CD4-positive, CD25-positive, alpha-beta regulatory T cell (primary cell): ENCODE measurements around the gene EVA1C. TPM values are rescaled to one million over a fixed set of nuclear protein-coding genes. Genes with fewer than 3 reads are reported as not detected.

ENCODE experiments used
- ATAC-seq, 2 donors: fragments of 150-1000 bp; cut with Tn5 transposase; one replicate each; pipeline ENCODE4 v1.10.0; 2021; ENCODE audit warnings: low read depth in 2 of 2, moderate number of reproducible peaks in 2 of 2, moderate library complexity in 1 of 2
- DNase-seq, 3 donors: peaks; one replicate each; pipeline versions ENCODE4 v3.0.0 to v3.0.0-alpha.2; 2012 to 2022; ENCODE audit warnings: mixed read lengths in 1 of 3
- H3K27ac ChIP-seq: one replicate; pipeline ENCODE4 v1.7.0; 2013; ENCODE audit warnings: mild to moderate bottlenecking, low read length; ENCODE audit not compliant: insufficient read depth, poor library complexity, severe bottlenecking
- H3K27me3 ChIP-seq: one replicate; pipeline ENCODE4 v1.7.0; 2013; ENCODE audit warnings: low read length; ENCODE audit not compliant: control insufficient read depth, insufficient read depth
- H3K36me3 ChIP-seq: one replicate; pipeline ENCODE4 v1.7.0; 2013; ENCODE audit warnings: mild to moderate bottlenecking, low read length, moderate library complexity; ENCODE audit not compliant: control insufficient read depth, insufficient read depth
- H3K4me1 ChIP-seq: 2 replicates; pipeline ENCODE4 v1.7.0; 2013; ENCODE audit warnings: mild to moderate bottlenecking, low read length; ENCODE audit not compliant: insufficient read depth, control insufficient read depth, poor library complexity, severe bottlenecking
- H3K4me3 ChIP-seq: one replicate; pipeline ENCODE4 v1.7.0; 2013; ENCODE audit warnings: low read depth, mild to moderate bottlenecking, low read length, moderate library complexity
- H3K9me3 ChIP-seq, 2 experiments: 1 replicate in 1 of 2; 2 replicates in 1 of 2; pipeline ENCODE4 v1.7.0; 2013; ENCODE audit warnings: low read length in 2 of 2, mild to moderate bottlenecking in 1 of 2, moderate library complexity in 1 of 2; ENCODE audit not compliant: control insufficient read depth in 2 of 2
- H3K27ac Mint-ChIP-seq, 3 donors: one replicate each; pipeline ENCODE4 v1.8.0; 2020 to 2022; ENCODE audit warnings: mild to moderate bottlenecking in 3 of 3, mixed read lengths in 3 of 3, moderate library complexity in 2 of 3
- H3K27me3 Mint-ChIP-seq: one replicate; pipeline ENCODE4 v1.8.0; 2022; ENCODE audit warnings: mild to moderate bottlenecking, mixed read lengths
- H3K36me3 Mint-ChIP-seq: one replicate; pipeline ENCODE4 v1.8.0; 2020; ENCODE audit warnings: mixed read lengths
- H3K4me1 Mint-ChIP-seq, 4 donors: one replicate each; pipeline ENCODE4 v1.8.0; 2020 to 2022; ENCODE audit warnings: mixed read lengths in 4 of 4, mild to moderate bottlenecking in 1 of 4
- H3K4me3 Mint-ChIP-seq, 4 donors: one replicate each; pipeline ENCODE4 v1.8.0; 2020 to 2022; ENCODE audit warnings: mild to moderate bottlenecking in 4 of 4, mixed read lengths in 4 of 4, moderate library complexity in 3 of 4
- H3K9me3 Mint-ChIP-seq, 7 donors: one replicate each; pipeline ENCODE4 v1.8.0; 2020 to 2022; ENCODE audit warnings: mixed read lengths in 7 of 7, mild to moderate bottlenecking in 3 of 7, moderate library complexity in 2 of 7
- polyA plus RNA-seq, 4 donors: library from polyadenylated mRNA; unstranded; fragments of 300-500 nt; fragmentation: Illumina TruSeq; gene quantifications; one replicate each; pipeline ENCODE4 v1.2.3, GENCODE V29; 2021
- total RNA-seq: library from RNA; stranded (reverse); gene quantifications from one replicate; pipeline ENCODE4 v1.2.3, GENCODE V29; 2022

EVA1C gene
- total and polyA plus RNA-seq, 5 donors from 2014 or later = 6.0 to 10.8 (median 8.3) TPM

GRCh38 chr21:32543975-32544374 lies 131.5 kb downstream of the EVA1C start:
- ATAC-seq (no peak), DNase-seq (no peak)
- Histone ChIP-seq H3K27ac (no peak overlapping the region), H3K27me3 (no peaks in the 10 kb centered on the region), H3K4me1 (no peaks in the 10 kb centered on the region), H3K9me3 (no peaks in the 10 kb centered on the region), H3K4me3 (no peak overlapping the region), H3K36me3 (no peaks in the 10 kb centered on the region)
- no peaks in the 10 kb centered on the region for H3K36me3 Mint-ChIP-seq
- no peak overlapping the region for H3K27ac Mint-ChIP-seq
- H3K27me3 Mint-ChIP-seq = no peaks in the 10 kb centered on the region
- no peaks in the 10 kb centered on the region for H3K9me3 Mint-ChIP-seq
- H3K4me1 Mint-ChIP-seq = no peaks in the 10 kb centered on the region
- no peak overlapping the region for H3K4me3 Mint-ChIP-seq

- no peak for ATAC-seq
- no peak for DNase-seq
- Mint-ChIP-seq H3K36me3 (no peaks in the 10 kb centered on the region), H3K4me3 (no peak overlapping the region), H3K27ac (no peak overlapping the region), H3K27me3 (no peaks in the 10 kb centered on the region), H3K4me1 (no peaks in the 10 kb centered on the region), H3K9me3 (no peaks in the 10 kb centered on the region)
- Histone ChIP-seq H3K9me3 (no peaks in the 10 kb centered on the region), H3K36me3 (no peaks in the 10 kb centered on the region), H3K4me1 (no peaks in the 10 kb centered on the region), H3K27me3 (no peaks in the 10 kb centered on the region), H3K4me3 (no peak overlapping the region), H3K27ac (no peak overlapping the region)
These were observed 132.2 kb downstream of the EVA1C start for GRCh38 chr21:32544697-32545096.

- Histone ChIP-seq H3K4me1 (no peaks in the 10 kb centered on the region), H3K27ac (no peak overlapping the region), H3K9me3 (no peaks in the 10 kb centered on the region), H3K4me3 (no peak overlapping the region), H3K36me3 (no peaks in the 10 kb centered on the region), H3K27me3 (no peaks in the 10 kb centered on the region)
- Mint-ChIP-seq H3K27me3 (no peaks in the 10 kb centered on the region), H3K4me3 (no peak overlapping the region), H3K4me1 (no peaks in the 10 kb centered on the region), H3K27ac (peak overlapping the region in 1 of 3 donors; percentile 30), H3K9me3 (no peaks in the 10 kb centered on the region), H3K36me3 (no peaks in the 10 kb centered on the region)
- ATAC-seq (no peak), DNase-seq (no peak)
These were observed 133.5 kb downstream of the EVA1C start for GRCh38 chr21:32545948-32546441.

- ATAC-seq (no peak), DNase-seq (no peak)
- Histone ChIP-seq H3K9me3 (no peaks in the 10 kb centered on the region), H3K27me3 (no peaks in the 10 kb centered on the region), H3K36me3 (no peaks in the 10 kb centered on the region), H3K4me3 (no peak overlapping the region), H3K4me1 (no peaks in the 10 kb centered on the region), H3K27ac (no peak overlapping the region)
- no peak overlapping the region for H3K4me3 Mint-ChIP-seq
- H3K36me3 Mint-ChIP-seq = no peaks in the 10 kb centered on the region
- no peaks in the 10 kb centered on the region for H3K4me1 Mint-ChIP-seq
- H3K27ac Mint-ChIP-seq = no peak overlapping the region
- no peaks in the 10 kb centered on the region for H3K27me3 Mint-ChIP-seq
- H3K9me3 Mint-ChIP-seq = no peaks in the 10 kb centered on the region
These were observed 134.5 kb downstream of the EVA1C start for GRCh38 chr21:32547018-32547417.

GRCh38 chr21:32548978-32549377 lies 136.5 kb downstream of the EVA1C start:
- no peaks in the 10 kb centered on the region for H3K9me3 Mint-ChIP-seq
- H3K27ac ChIP-seq = no peak overlapping the region
- no peaks in the 10 kb centered on the region for H3K4me1 ChIP-seq
- no peaks in the 10 kb centered on the region for H3K36me3 Mint-ChIP-seq
- no peak overlapping the region for H3K27ac Mint-ChIP-seq
- no peaks in the 10 kb centered on the region for H3K27me3 ChIP-seq
- H3K27me3 Mint-ChIP-seq = no peaks in the 10 kb centered on the region
- DNase-seq (no peak), ATAC-seq (no peak)
- no peak overlapping the region for H3K4me3 Mint-ChIP-seq
- no peak overlapping the region for H3K4me3 ChIP-seq
- H3K4me1 Mint-ChIP-seq = no peaks in the 10 kb centered on the region
- H3K36me3 ChIP-seq = no peaks in the 10 kb centered on the region
- no peaks in the 10 kb centered on the region for H3K9me3 ChIP-seq

GRCh38 chr21:32549440-32549839 lies 136.9 kb downstream of the EVA1C start:
- H3K9me3 Mint-ChIP-seq = no peaks in the 10 kb centered on the region
- no peak overlapping the region for H3K27ac ChIP-seq
- no peaks in the 10 kb centered on the region for H3K36me3 ChIP-seq
- H3K4me1 Mint-ChIP-seq = no peaks in the 10 kb centered on the region
- H3K27me3 ChIP-seq = no peaks in the 10 kb centered on the region
- no peak overlapping the region for H3K4me3 Mint-ChIP-seq
- H3K27me3 Mint-ChIP-seq = no peaks in the 10 kb centered on the region
- no peak overlapping the region for H3K4me3 ChIP-seq
- no peak overlapping the region for H3K27ac Mint-ChIP-seq
- ATAC-seq = no peak
- H3K36me3 Mint-ChIP-seq = no peaks in the 10 kb centered on the region
- no peaks in the 10 kb centered on the region for H3K9me3 ChIP-seq
- no peak for DNase-seq
- H3K4me1 ChIP-seq = no peaks in the 10 kb centered on the region

- Histone ChIP-seq H3K4me1 (no peaks in the 10 kb centered on the region), H3K27me3 (no peaks in the 10 kb centered on the region), H3K9me3 (no peaks in the 10 kb centered on the region), H3K36me3 (no peaks in the 10 kb centered on the region), H3K4me3 (no peak overlapping the region), H3K27ac (no peak overlapping the region)
- no peak overlapping the region for H3K4me3 Mint-ChIP-seq
- no peak overlapping the region for H3K27ac Mint-ChIP-seq
- H3K9me3 Mint-ChIP-seq = no peaks in the 10 kb centered on the region
- no peaks in the 10 kb centered on the region for H3K4me1 Mint-ChIP-seq
- ATAC-seq (no peak), DNase-seq (no peak)
- no peaks in the 10 kb centered on the region for H3K27me3 Mint-ChIP-seq
- no peaks in the 10 kb centered on the region for H3K36me3 Mint-ChIP-seq
These were observed 137.4 kb downstream of the EVA1C start for GRCh38 chr21:32549886-32550285.

- Histone ChIP-seq H3K4me3 (no peak overlapping the region), H3K9me3 (no peaks in the 10 kb centered on the region), H3K27me3 (no peaks in the 10 kb centered on the region), H3K36me3 (no peaks in the 10 kb centered on the region), H3K4me1 (no peaks in the 10 kb centered on the region), H3K27ac (no peak overlapping the region)
- Mint-ChIP-seq H3K36me3 (no peaks in the 10 kb centered on the region), H3K27ac (no peak overlapping the region), H3K4me1 (no peaks in the 10 kb centered on the region), H3K27me3 (no peaks in the 10 kb centered on the region), H3K4me3 (no peak overlapping the region), H3K9me3 (peaks cover 0 to 2% (median 0%) of the 10 kb centered on the region in 7 donors)
- DNase-seq (no peak), ATAC-seq (no peak)
These were observed 142.5 kb downstream of the EVA1C start for GRCh38 chr21:32554832-32555638.
